ENCODE results near the gene KCNH2. TPM values are rescaled to one million over a fixed set of nuclear protein-coding genes. Genes with fewer than 3 reads are reported as not detected.
A peak's percentile ranks its signal among the peaks of the same experiment; 100 is the strongest.

The KCNH2 gene
- total and polyA plus RNA-seq, 2 of the 8 experiments (the other 6 are each of a cell fraction or from before 2014, with no cell fraction given) = 8.0 to 15.0 TPM

- CTCF ChIA-PET (ENCODE audit: partially characterized antibody) = interaction anchor here (0.6 to 7.6 kb wide), 13 partner anchors 9 to 236 kb away, joined by 3 to 142 read pairs (median 6); no protein-coding TSS in a partner anchor
- no peak for DNase-seq (ENCODE audit: low read depth in 1 of 2, low spot score in 2 of 2)
- POLR2A ChIA-PET (ENCODE audit: partially characterized antibody) = interaction anchor here (0.6 to 2.0 kb wide), 5 partner anchors 11 to 24 kb away, joined by 3 to 9 read pairs (median 3); no protein-coding TSS in a partner anchor
- Histone ChIP-seq H3K23ac (ENCODE audit: insufficient read length) (no peak overlapping the region), H4K91ac (replicated peaks; ENCODE audit: insufficient read length, low read length) (peak overlapping the region; percentile 49), H3K4me3 (ENCODE audit: extremely low read depth in 1 of 4, insufficient read depth in 2 of 4, low read depth in 3 of 4, low read length in 4 of 4) (no peak overlapping the region), H3K56ac (replicated peaks; ENCODE audit: insufficient read length, low read depth, low read length) (no peak overlapping the region), H2BK20ac (ENCODE audit: low read length) (0 out of 2 replicates have a peak overlapping the region, but pooled peaks have one; percentile 18), H2BK15ac (ENCODE audit: low read length) (0 out of 2 replicates have a peak overlapping the region, but pooled peaks have one; percentile 18), H4K20me1 (replicated peaks in 1 of 2; ENCODE audit: control insufficient read depth in 1 of 2, insufficient read depth in 2 of 2, low read length in 2 of 2) (no peaks in the 10 kb centered on the region), H3K27ac (ENCODE audit: low read depth, low read length) (no peak overlapping the region), H3K36me3 (ENCODE audit: control insufficient read depth in 2 of 4, insufficient read depth in 4 of 4, low read length in 3 of 4) (no peaks in the 10 kb centered on the region), H2BK12ac (ENCODE audit: low read depth, low read length) (0 out of 2 replicates have a peak overlapping the region, but pooled peaks have one; percentile 43), H3K79me1 (ENCODE audit: low read depth, low read length) (no peaks in the 10 kb centered on the region), H3K14ac (ENCODE audit: insufficient read length) (no peak overlapping the region), H3K23me2 (ENCODE audit: low read depth, low read length) (peaks cover 5% of the 10 kb centered on the region; the same call in 1 of the 2 replicates), H3K4ac (replicated peaks; ENCODE audit: insufficient read length, low read depth, low read length) (no peak overlapping the region), H2BK120ac (replicated peaks; ENCODE audit: low read depth, low read length) (no peak overlapping the region), H4K8ac (ENCODE audit: extremely low read depth, insufficient read depth, low read length) (no peak overlapping the region; the same call in 1 of the 2 replicates), H3K4me2 (ENCODE audit: insufficient read depth in 1 of 2, low read depth in 2 of 2, low read length in 2 of 2) (no peak overlapping the region), H2AFZ (ENCODE audit: low read length) (no peak overlapping the region), H2BK5ac (ENCODE audit: low read depth, low read length) (peak overlapping the region; percentile 52; the same call in 1 of the 2 replicates), H4K5ac (ENCODE audit: insufficient read length, low read depth, low read length) (no peak overlapping the region), H3K79me2 (ENCODE audit: control insufficient read depth in 1 of 2, insufficient read depth in 2 of 2, low read length in 2 of 2) (no peaks in the 10 kb centered on the region), H3K9ac (replicated peaks in 1 of 4; ENCODE audit: extremely low read depth in 1 of 4, low read depth in 3 of 4, low read length in 3 of 4) (no peak overlapping the region), H3K9me3 (ENCODE audit: insufficient read depth in 2 of 2, low read depth in 1 of 2, low read length in 1 of 2) (no peaks in the 10 kb centered on the region), H3K18ac (ENCODE audit: extremely low read depth, low read length) (no peak overlapping the region), H3K4me1 (replicated peaks in 1 of 4; ENCODE audit: control insufficient read depth in 3 of 4, insufficient read depth in 4 of 4, low read length in 3 of 4) (peaks cover 4 to 23% (median 13%) of the 10 kb centered on the region in 4 experiments), H2AK5ac (ENCODE audit: low read depth, low read length) (no peak overlapping the region), H3K27me3 (replicated peaks in 1 of 4; ENCODE audit: control insufficient read depth in 3 of 4, extremely low read depth in 1 of 4, insufficient read depth in 3 of 4, low read length in 3 of 4) (no peaks in the 10 kb centered on the region)
- no peak for FAIRE-seq
- WGBS, 2 experiments (ENCODE audit: extremely low coverage in 1 of 2, insufficient coverage in 1 of 2, insufficient read length in 1 of 2, insufficient replicate concordance in 2 of 2, low coverage in 1 of 2, low lambda C conversion rate in 2 of 2, missing lambda C conversion rate in 1 of 2) = 87% methylated on average over 18 of the region's 19 CpGs; no CpG with 5 or more reads in 1 of the 2 experiments
- TF ChIP-seq, protein P1, sequence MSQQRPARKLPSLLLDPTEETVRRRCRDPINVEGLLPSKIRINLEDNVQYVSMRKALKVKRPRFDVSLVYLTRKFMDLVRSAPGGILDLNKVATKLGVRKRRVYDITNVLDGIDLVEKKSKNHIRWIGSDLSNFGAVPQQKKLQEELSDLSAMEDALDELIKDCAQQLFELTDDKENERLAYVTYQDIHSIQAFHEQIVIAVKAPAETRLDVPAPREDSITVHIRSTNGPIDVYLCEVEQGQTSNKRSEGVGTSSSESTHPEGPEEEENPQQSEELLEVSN (IDR thresholded peaks at IDR 0.05) = 0 out of 2 replicates have a peak, but pooled peaks have one; percentile 14
- no peak for TF ChIP-seq CTCF (IDR thresholded peaks at IDR 0.05; ENCODE audit: control extremely low read depth in 1 of 3, insufficient read depth in 1 of 3, low read depth in 1 of 3, low read length in 3 of 3)
- no peak for TF ChIP-seq TAF1 (IDR thresholded peaks at IDR 0.05; ENCODE audit: low read depth, low read length)
- no peak for TF ChIP-seq BCL11A (IDR thresholded peaks at IDR 0.05; ENCODE audit: low read depth in 2 of 2, low read length in 2 of 2)
- TF ChIP-seq SP4 (IDR thresholded peaks at IDR 0.05; ENCODE audit: low read length) = no peak
Measured at GRCh38 chr7:150994838-150995510, 16.9 kb upstream of the KCNH2 start.

Data from H1 (cell line).